UCSD-AML1 (cell line): ENCODE data around the gene BCDIN3D.
"Not testable (repeated sequence)": the region's sequence is repeated elsewhere in the genome, so short reads cannot be mapped to it uniquely, and the experiment has no call there.

Source experiments
- DNase-seq: peaks from one replicate; lab custom pipeline; 2025; ENCODE audit not compliant: unreplicated experiment; lab: John Stamatoyannopoulos, UW

Gene BCDIN3D

GRCh38 chr12:49863946-49864797 is 21.3 kb upstream of the BCDIN3D start:
- no peak for DNase-seq

- not testable (repeated sequence) for DNase-seq
These were observed 18.0 kb upstream of the BCDIN3D start for GRCh38 chr12:49860921-49861320.

GRCh38 chr12:49855890-49856289 is 13.0 kb upstream of the BCDIN3D start:
- DNase-seq: not testable (repeated sequence)

- DNase-seq: no peak
These were observed 12.1 kb upstream of the BCDIN3D start for GRCh38 chr12:49854976-49855375.

- no peak for DNase-seq
These were observed 10.8 kb upstream of the BCDIN3D start for GRCh38 chr12:49853671-49854070.

GRCh38 chr12:49847161-49847560 is 4.3 kb upstream of the BCDIN3D start:
- peak; percentile 21 for DNase-seq

GRCh38 chr12:49846032-49846431 is 3.1 kb upstream of the BCDIN3D start:
- no peak for DNase-seq

GRCh38 chr12:49843876-49844437 is 1.1 kb upstream of the BCDIN3D start:
- DNase-seq: no peak

- DNase-seq: no peak
These were observed 505 bp upstream of the BCDIN3D start for GRCh38 chr12:49843411-49843810.

GRCh38 chr12:49838973-49839633 is 3.8 kb downstream of the BCDIN3D start:
- DNase-seq: peak; percentile 29

GRCh38 chr12:49832836-49833421 is 10.0 kb downstream of the BCDIN3D start:
- no peak for DNase-seq

- DNase-seq: no peak
These were observed 11.2 kb downstream of the BCDIN3D start for GRCh38 chr12:49831717-49832116.

GRCh38 chr12:49828133-49829091 is 14.5 kb downstream of the BCDIN3D start, which contains the start of gene NCKAP5L:
Gene NCKAP5L (minus strand): TSS chr12:49828413. CDS start chr12:49804044, 24,369 bp downstream.
- DNase-seq: peak; percentile 97

GRCh38 chr12:49827401-49828099 is 15.4 kb downstream of the BCDIN3D start:
- DNase-seq: peak; percentile 65

- DNase-seq: no peak
These were observed 15.9 kb downstream of the BCDIN3D start for GRCh38 chr12:49827051-49827400.

- DNase-seq: no peak
These were observed 16.9 kb downstream of the BCDIN3D start for GRCh38 chr12:49825971-49826421.

GRCh38 chr12:49825360-49825970 is 17.4 kb downstream of the BCDIN3D start:
- peak; percentile 43 for DNase-seq

- DNase-seq: peak; percentile 27
These were observed 18.0 kb downstream of the BCDIN3D start for GRCh38 chr12:49824895-49825294.

- no peak for DNase-seq
These were observed 18.5 kb downstream of the BCDIN3D start for GRCh38 chr12:49824416-49824815.
